ENCODE data around the gene RHOU.
A peak's percentile ranks its signal among the peaks of the same experiment; 100 is the strongest.
"Not testable (repeated sequence)": the region's sequence is repeated elsewhere in the genome, so short reads cannot be mapped to it uniquely, and the experiment has no call there.

Gene RHOU

GRCh38 chr1:228734881-228735801 lies at the start of gene RHOU:
TSS of gene RHOU (plus strand) at chr1:228735479. CDS start at chr1:228735743, 264 bp downstream.
- peak; percentile 43 for DNase-seq (ENCODE audit: low read depth)

DNA sequence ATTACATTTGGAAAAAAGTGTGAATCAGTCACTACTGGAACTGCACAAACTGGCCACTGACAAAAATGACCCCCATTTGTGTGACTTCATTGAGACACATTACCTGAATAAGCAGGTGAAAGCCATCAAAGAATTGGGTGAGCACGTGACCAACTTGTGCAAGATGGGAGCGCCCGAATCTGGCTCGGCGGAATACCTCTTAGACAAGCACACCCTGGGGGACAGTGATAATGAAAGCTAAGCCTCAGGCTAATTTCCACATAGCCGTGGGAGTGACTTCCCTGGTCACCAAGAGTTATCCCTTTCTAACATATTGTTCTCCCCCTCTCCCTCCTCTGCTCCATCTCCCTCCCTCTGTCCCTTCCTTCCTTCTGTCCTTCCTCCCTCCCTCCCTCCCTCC lies 47.7 kb upstream of the RHOU start:
- no peak for DNase-seq (ENCODE audit: low read depth)

DNA sequence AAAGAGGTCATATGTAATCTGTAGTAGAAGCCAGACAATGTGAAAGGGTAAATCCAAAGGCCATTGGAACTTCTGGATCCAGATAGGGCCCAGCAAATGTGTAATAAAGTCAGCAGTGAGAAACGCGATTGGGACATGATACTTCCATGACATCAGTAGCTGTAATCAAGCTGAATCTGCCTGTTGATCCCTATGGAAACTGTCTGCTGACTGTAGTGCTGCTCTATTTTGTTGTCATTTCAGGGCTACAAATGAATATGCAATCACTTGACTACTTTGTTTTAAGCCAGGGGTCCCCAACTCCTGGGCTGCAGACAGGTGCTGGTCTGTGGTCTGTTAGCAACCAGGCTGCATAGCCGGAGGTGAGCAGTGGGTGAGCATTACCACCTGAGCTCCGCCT lies 46.0 kb upstream of the RHOU start:
- DNase-seq (ENCODE audit: low read depth): no peak

- DNase-seq (ENCODE audit: low read depth): no peak
Observed at GRCh38 chr1:228691211-228691610, 44.1 kb upstream of the RHOU start.

- DNase-seq (ENCODE audit: low read depth): no peak
Observed at GRCh38 chr1:228691926-228692325, 43.4 kb upstream of the RHOU start.

- not testable (repeated sequence) for DNase-seq (ENCODE audit: low read depth)
Observed at GRCh38 chr1:228694447-228694846, 40.8 kb upstream of the RHOU start.

GRCh38 chr1:228695015-228695955 lies 40.0 kb upstream of the RHOU start:
- DNase-seq (ENCODE audit: low read depth): no peak

DNA sequence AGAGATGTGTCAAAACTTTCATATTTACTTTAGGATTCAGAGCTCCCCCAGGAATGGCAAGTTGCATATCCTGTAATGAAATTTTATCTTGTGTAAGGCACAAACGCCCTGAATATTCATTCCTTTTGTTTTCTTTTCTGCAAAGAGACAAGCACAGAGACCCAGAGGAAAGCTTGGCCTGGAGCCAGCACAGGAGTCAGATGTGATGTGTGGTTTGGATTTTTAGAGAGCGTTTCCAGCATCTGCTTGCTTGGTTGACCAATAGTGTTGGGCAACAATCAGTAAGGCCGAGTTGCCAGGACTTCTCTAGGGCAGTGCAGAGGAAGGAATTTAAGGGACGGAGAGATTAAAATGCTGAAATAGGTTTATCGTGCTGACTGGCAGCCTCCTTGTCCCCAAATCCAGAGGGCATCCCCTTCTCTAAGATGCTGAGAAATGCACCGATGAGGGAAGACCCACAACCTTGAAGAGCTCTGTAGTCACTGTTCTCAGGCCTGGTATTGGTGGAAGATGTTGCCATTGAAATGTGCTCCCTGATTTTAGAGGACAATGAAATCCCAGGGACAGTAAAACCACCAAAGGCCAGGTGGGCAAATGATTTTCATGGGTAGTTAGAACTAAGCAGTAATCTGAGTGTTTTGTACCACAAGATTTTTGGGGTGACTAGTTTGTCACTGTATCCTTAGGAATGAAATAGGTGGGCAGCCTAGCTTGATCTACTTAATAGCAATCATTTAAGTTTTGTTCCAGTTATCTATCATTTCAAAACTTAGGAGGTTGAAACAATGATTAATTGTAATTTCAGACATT lies 37.9 kb upstream of the RHOU start:
- DNase-seq (ENCODE audit: low read depth): no peak

- DNase-seq (ENCODE audit: low read depth): no peak
Observed at GRCh38 chr1:228698017-228698329, 37.3 kb upstream of the RHOU start.

- no peak for DNase-seq (ENCODE audit: low read depth)
Observed at GRCh38 chr1:228702433-228702832, 32.8 kb upstream of the RHOU start.

DNA sequence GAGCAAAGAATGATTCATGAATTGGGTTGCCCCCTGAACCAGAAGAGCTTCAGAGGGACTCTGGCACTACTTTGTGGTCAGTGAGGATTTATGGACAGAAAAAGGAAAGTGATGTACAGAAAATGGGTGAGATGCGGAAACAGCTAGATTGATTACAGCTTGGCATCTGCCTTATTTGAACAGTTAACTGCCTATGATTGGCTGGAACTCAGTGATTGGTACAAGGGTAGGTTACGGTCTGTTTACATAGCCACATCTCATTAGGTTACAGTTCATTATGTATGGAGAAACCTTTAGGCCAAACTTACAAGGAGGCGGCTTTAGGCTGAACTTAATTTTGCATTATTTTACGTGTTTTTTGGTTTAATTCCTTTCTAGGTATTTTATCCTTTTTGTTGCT lies 29.0 kb upstream of the RHOU start:
- DNase-seq (ENCODE audit: low read depth): no peak

GRCh38 chr1:228717081-228717480 lies 18.2 kb upstream of the RHOU start:
- DNase-seq (ENCODE audit: low read depth): no peak

GRCh38 chr1:228721407-228721806 lies 13.9 kb upstream of the RHOU start:
- DNase-seq (ENCODE audit: low read depth): no peak

- no peak for DNase-seq (ENCODE audit: low read depth)
Observed at GRCh38 chr1:228723287-228723686, 12.0 kb upstream of the RHOU start.

- no peak for DNase-seq (ENCODE audit: low read depth)
Observed at GRCh38 chr1:228723921-228724320, 11.4 kb upstream of the RHOU start.

DNA sequence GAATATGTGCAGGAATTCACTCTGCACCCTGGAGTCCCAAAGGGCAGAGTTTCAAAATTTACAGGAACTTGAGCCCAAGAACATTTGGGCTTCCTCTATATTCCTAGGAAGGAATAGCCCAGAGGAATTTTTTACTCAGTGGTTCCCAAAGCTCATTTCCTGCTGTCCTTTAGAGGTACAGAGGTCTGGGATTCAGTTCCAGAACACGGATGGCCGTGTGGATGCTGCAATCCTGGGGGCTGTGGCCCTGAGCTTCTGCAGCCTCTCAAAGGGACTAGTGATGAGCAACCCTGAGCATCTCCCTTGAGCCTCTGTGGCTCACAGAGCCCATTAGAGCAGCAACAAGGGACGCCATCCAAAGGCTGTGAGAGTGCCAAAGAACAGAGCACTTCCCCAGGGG lies 10.1 kb upstream of the RHOU start:
- DNase-seq (ENCODE audit: low read depth): no peak

DNA sequence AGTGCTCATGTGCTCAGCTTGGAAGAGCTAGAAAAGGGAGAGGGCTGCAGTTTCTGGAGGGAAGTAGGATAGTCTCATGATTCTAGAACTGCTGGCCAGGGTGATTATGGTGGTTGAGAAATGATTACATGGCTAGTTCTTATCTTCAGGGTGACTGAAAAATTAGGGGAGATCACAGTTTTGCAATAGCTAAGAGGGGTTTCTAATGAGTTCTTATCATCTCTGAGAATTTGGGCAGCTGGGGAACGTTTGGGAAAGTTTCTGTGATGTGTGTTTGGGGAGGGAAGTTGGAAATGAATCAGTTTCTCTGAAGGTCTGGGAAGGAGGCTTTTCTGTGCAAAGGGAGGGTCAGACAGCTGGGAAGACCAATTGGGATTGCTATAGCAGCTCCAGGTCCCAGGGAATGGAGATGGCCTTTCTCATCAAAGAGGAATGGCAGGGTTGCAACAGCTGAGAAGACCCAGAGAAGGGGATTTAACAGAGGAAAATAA lies 7.6 kb upstream of the RHOU start:
- DNase-seq (ENCODE audit: low read depth): no peak

DNA sequence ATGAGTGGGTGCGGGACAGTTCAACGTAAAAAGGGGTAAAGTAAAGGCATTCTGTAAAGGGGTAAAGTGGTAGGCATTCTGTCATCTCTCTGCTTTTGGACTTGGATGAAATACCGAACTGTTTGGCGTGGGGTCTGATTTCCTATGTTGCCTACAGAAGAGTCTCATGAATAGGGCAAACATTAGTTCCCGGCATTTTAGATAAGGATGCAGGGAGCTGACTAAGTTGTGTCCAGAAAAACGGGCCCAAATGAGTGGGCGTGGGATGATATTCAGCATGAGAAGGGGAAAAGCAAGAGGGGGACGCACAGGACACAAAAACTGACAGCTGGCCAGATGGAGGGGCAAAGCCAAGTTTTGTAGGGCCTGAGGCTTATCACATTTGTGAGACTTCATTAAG lies 2.9 kb upstream of the RHOU start:
- DNase-seq (ENCODE audit: low read depth): no peak

- no peak for DNase-seq (ENCODE audit: low read depth)
Observed at GRCh38 chr1:228733576-228733975, 1.7 kb upstream of the RHOU start.

DNA sequence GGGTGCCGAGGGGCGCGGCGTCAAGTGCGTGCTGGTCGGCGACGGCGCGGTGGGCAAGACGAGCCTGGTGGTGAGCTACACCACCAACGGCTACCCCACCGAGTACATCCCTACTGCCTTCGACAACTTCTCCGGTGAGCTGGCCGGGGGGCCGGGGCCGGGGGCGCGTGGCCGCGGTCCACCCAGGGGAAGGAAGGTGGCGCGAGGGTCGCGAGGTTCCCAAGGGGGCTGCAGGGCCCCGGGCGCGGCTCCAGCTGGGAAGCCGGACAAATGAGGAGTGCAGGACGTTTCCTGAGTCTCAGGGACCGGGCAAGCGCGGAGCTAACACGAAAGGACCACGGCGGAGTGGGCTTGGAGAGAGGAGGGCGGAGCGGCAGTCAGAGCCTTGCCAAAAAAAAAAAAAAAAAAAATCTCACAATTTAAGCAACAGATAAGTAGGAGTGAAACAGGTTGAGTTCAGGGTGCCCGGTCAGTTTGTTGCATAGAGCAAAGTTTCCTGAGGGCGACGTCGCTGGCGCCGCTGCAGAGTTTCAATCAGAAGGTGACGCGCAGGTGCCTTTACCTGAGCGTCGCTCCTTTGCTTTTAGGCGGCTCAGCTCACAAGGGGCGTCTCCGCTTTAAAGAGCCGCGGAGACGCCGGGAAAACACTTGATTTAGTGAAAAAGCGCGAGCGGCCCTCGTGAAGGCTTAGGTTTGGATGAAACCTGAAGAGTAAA lies 750 bp downstream of the RHOU start:
- no peak for DNase-seq (ENCODE audit: low read depth)

- no peak for DNase-seq (ENCODE audit: low read depth)
Observed at GRCh38 chr1:228736844-228737445, 1.7 kb downstream of the RHOU start.
